Mucosa of descending colon (tissue), 3 donors: ENCODE measurements around the gene LCN15. TPM values are rescaled to one million over a fixed set of nuclear protein-coding genes. Genes with fewer than 3 reads are reported as not detected.

ENCODE experiments used
- ATAC-seq: fragments of 200-7000 bp; cut with Tn5 transposase; one replicate; pipeline ENCODE4 v1.9.1; 2020; ENCODE audit warnings: mild to moderate bottlenecking, moderate library complexity
- DNase-seq, 3 donors: peaks; one replicate each; pipeline ENCODE4 v3.0.0-alpha.2; 2020
- H3K36me3 ChIP-seq: fragments of 200-600 bp; one replicate; pipeline ENCODE4 v1.8.0; 2021; ENCODE audit warnings: low read depth, mild to moderate bottlenecking
- H3K4me1 ChIP-seq: fragments of 200-600 bp; one replicate; pipeline ENCODE4 v1.8.0; 2021; ENCODE audit warnings: low read depth, mild to moderate bottlenecking
- H3K4me3 ChIP-seq: fragments of 200-600 bp; one replicate; pipeline ENCODE4 v1.8.0; 2021; ENCODE audit warnings: mild to moderate bottlenecking
- H3K9me3 ChIP-seq: fragments of 200-600 bp; one replicate; pipeline ENCODE4 v1.8.0; 2021; ENCODE audit warnings: mild to moderate bottlenecking
- intact Hi-C, 2 donors: fragments of 100-400 bp; cut with DNase I in 1 of 2; cut with micrococcal nuclease in 1 of 2; formaldehyde crosslinking; loops; one replicate each; pipeline versions ENCODE4 v1.11.0 to v1.11.1; 2022; cut with DNase I, micrococcal nuclease
- total RNA-seq, 3 donors: library from RNA; stranded (reverse); fragmentation: NEBNext Ultra II Directional in 2 of 3; extraction: Animal tissue kit (Norgen Biotek cat#: 25700) in 2 of 3; gene quantifications; one replicate each; pipeline versions ENCODE4 v1.2.1 to v1.2.4, GENCODE V29; 2021 to 2023
- TF ChIP-seq, protein P1 (sequence below): fragments of 200-600 bp; IDR thresholded peaks from one replicate; pipeline ENCODE4 v1.8.0; 2022; ENCODE audit warnings: antibody characterized with exemption, mild to moderate bottlenecking
- donor health status: DM: no; HTN: no; CAD: no; lungs with moderate emphysema.
- donor health status: DM: no; HTN: no; CAD: no.
- donor health status: DM: no; HTN: yes; CAD: no.

Gene LCN15
- total RNA-seq, 3 donors from 2014 or later: 1.6 to 17.2 (median 3.7) TPM

DNA sequence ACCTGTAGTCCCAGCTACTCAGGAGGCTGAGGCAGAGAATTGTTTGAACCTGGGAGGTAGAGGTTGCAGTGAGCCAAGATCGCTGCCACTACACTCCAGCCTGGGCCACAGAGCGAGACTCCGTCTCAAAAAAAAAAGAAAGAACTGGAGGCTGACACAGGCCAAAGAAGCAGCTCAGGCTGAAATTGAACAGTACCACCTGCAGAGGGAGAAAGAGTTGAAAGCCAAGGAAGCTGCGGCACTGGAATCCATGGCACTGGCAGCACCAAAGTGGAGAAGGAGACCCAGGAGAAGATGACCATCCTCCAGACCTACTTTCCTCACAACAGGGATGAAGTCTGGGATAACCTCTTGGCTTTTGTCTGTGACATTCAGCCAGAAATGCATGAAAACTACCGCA, 15.5 kb upstream of the LCN15 start:
- Histone ChIP-seq H3K4me1 (peaks cover 7% of the 10 kb centered on the region), H3K36me3 (no peaks in the 10 kb centered on the region), H3K9me3 (no peaks in the 10 kb centered on the region), H3K4me3 (no peak overlapping the region)
- TF ChIP-seq, protein P1, sequence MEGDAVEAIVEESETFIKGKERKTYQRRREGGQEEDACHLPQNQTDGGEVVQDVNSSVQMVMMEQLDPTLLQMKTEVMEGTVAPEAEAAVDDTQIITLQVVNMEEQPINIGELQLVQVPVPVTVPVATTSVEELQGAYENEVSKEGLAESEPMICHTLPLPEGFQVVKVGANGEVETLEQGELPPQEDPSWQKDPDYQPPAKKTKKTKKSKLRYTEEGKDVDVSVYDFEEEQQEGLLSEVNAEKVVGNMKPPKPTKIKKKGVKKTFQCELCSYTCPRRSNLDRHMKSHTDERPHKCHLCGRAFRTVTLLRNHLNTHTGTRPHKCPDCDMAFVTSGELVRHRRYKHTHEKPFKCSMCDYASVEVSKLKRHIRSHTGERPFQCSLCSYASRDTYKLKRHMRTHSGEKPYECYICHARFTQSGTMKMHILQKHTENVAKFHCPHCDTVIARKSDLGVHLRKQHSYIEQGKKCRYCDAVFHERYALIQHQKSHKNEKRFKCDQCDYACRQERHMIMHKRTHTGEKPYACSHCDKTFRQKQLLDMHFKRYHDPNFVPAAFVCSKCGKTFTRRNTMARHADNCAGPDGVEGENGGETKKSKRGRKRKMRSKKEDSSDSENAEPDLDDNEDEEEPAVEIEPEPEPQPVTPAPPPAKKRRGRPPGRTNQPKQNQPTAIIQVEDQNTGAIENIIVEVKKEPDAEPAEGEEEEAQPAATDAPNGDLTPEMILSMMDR: no peak
- no peak for DNase-seq
- intact Hi-C loops: loop anchor here in 1 of 2 donors (5.0 kb wide), 1 partner anchor 252 kb away; the partner anchor contains the start of gene FUT7
- ATAC-seq: no peak

DNA sequence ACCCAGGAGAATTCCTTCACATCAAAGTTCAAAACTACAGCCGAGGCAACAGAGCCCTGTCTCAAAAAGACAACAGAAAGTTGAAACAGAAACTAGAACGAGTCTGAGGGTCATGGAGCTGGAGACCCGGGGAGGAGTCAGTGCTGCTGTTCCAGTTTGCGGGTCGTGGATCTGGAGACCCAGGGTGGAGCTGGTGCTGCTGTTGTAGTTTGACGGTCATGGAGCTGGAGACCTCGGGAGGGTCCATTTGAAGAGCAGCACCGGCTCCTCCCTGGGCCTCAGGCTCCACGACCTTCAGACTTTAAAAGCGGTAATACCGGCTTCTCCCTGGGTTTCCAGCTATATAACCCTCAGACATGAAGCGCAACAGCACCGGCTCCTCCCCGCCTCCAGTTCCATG, 13.0 kb upstream of the LCN15 start:
- intact Hi-C loops: no loop called here
- H3K36me3 ChIP-seq: no peaks in the 10 kb centered on the region
- peak in 2 of 3 donors; percentile 70 to 82 for DNase-seq
- H3K9me3 ChIP-seq: peaks cover 4% of the 10 kb centered on the region
- ATAC-seq: peak; percentile 93
- no peak overlapping the region for H3K4me3 ChIP-seq
- H3K4me1 ChIP-seq: peaks cover 7% of the 10 kb centered on the region
- TF ChIP-seq, protein P1: no peak

DNA sequence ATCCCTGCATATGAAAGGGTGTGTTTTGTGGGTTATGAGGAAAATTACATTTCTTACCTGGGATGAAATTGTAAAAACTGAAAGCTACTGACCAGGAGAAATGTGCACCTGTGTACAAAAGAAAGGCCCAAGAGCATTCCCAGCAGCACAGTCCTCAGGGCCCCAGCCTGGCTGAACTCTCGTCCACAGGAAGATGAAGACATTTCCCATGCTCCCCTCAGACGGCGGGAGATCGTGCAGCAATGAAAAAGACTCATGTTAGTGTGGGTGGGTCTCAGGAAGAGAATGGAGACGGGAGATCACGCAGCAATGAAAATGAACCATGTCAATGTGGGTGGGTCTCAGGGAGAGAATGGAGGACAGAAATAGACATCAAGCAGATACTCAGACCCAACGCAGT, 12.6 kb upstream of the LCN15 start:
- intact Hi-C loops: no loop called here
- H3K36me3 ChIP-seq: no peaks in the 10 kb centered on the region
- peak; percentile 17 for ATAC-seq

DNA sequence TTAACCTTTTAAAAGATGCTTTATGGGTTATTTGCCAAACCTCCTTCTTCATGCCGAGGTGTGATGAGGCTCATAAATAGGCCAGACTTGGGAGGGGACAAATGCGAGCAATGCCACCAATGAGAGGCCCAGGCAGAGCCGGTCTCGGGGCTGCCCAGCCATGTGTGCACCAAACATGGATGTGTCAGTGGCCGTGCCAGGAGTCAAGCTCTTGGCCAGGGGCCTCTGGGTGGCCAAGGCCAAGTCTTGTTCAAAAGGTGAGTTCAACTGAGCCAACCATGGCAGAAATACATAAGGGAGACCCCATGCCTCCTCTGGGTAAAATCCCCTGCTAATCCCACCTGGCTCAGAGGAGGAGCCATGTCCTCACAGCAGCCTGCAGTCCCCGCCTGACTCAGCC, 10.9 kb upstream of the LCN15 start:
- TF ChIP-seq, protein P1: no peak
- peak in 1 of 3 donors; percentile 16 for DNase-seq

More for the DNA sequence above, 12.6 kb upstream of the LCN15 start:
- TF ChIP-seq, protein P1: no peak
- Histone ChIP-seq H3K9me3 (peaks cover 4% of the 10 kb centered on the region), H3K4me1 (peaks cover 7% of the 10 kb centered on the region), H3K4me3 (no peak overlapping the region)
- no peak for DNase-seq

DNA sequence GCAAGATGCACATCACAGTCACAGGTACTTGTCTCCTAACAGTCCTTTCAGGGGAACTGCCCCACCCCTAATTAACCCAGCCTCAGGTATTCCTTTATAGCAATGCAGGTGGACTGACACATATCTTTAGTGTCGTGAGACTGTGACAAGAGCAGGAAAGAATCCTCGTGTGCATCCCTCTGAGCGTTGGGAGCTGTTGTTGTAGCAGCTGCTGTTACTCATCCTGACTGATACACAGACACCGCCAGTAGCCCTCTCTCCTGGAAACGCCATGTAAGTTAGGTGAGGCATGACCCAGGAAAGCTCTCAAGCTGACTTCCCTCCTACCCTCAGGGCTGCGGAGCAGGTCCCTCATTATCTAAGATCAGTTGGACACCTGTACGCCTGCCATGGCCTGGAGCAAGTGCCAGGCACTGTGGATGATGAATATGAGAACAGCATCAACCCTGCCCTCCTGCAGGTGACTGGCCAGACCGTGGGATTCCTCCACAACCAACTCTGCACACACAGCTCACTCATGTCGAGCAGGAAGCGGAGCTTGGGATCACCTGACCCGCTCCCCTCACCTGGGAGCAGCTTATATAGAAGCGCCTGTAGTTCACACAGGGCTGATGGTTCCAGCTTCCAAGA, 10.2 kb upstream of the LCN15 start:
- DNase-seq (peak in 1 of 3 donors; percentile 9), ATAC-seq (no peak)
- Histone ChIP-seq H3K36me3 (no peaks in the 10 kb centered on the region), H3K9me3 (peaks cover 4% of the 10 kb centered on the region), H3K4me1 (peaks cover 7% of the 10 kb centered on the region), H3K4me3 (no peak overlapping the region)
- intact Hi-C loops: no loop called here
- TF ChIP-seq, protein P1: no peak

More for the DNA sequence above, 10.9 kb upstream of the LCN15 start:
- peaks cover 7% of the 10 kb centered on the region for H3K4me1 ChIP-seq
- ATAC-seq: no peak
- intact Hi-C loops: no loop called here
- H3K4me3 ChIP-seq: no peak overlapping the region
- peaks cover 4% of the 10 kb centered on the region for H3K9me3 ChIP-seq
- H3K36me3 ChIP-seq: no peaks in the 10 kb centered on the region
